K562 (cell line): Measurements from ENCODE around the gene SMG6. TPM values are rescaled to one million over a fixed set of nuclear protein-coding genes. Genes with fewer than 3 reads are reported as not detected.

Experiments used
- ATAC-seq: fragments of 200-7000 bp; cut with Tn5 transposase; 3 replicates; pipeline ENCODE4 v1.9.1; 2020; ENCODE audit warnings: moderate library complexity
- BruUV-seq: library from RNA; stranded (reverse); fragments of 400-500 nt; replicated peaks from 2 replicates; lab custom pipeline; 2021; lab: Mats Ljungman, UMichigan
- CTCF ChIA-PET: fragments of 300-600 bp; formaldehyde crosslinking; extraction: SDS; loops from one replicate; lab custom pipeline; 2021; ENCODE audit warnings: low intra/inter-chr PET ratio; lab: Yijun Ruan, JAX
- POLR2A ChIA-PET: fragments of 300-600, 350-650 bp; sonication (Branson Sonifier 250); formaldehyde crosslinking; extraction: SDS; loops from one replicate; lab custom pipeline; 2021; ENCODE audit warnings: antibody characterized with exemption, inconsistent platforms; lab: Yijun Ruan, JAX
- DNase-seq, 4 experiments: peaks; one replicate each; pipeline versions ENCODE4 v3.0.0 to v3.0.0-alpha.2; 2011 to 2018; ENCODE audit warnings: low spot score in 3 of 4, mixed read lengths in 3 of 4; ENCODE audit errors: extremely low read depth in 1 of 4
- FAIRE-seq: peaks from 2 replicates; lab custom pipeline; 2011; peaks lifted over from hg19 to GRCh38; lab: Jason Lieb, UNC
- H2AFZ ChIP-seq: 2 replicates; pipeline ENCODE4 v1.6.0; 2011; ENCODE audit warnings: low read depth, low read length, control low read depth, inconsistent platforms
- H3K27ac ChIP-seq: fragments of 200-600 bp; 3 replicates; pipeline ENCODE4 v1.8.0; 2011; ENCODE audit warnings: low read depth, mild to moderate bottlenecking, control low read depth, inconsistent platforms, low read length, moderate library complexity, mixed read lengths; ENCODE audit errors: extremely low read depth
- H3K27me3 ChIP-seq, 2 experiments: fragments of 300-600 bp in 1 of 2; 2 replicates in 1 of 2; 3 replicates in 1 of 2; pipeline versions ENCODE4 v1.6.0 to v1.8.0; 2011; ENCODE audit warnings: inconsistent platforms in 2 of 2, low read length in 2 of 2, mild to moderate bottlenecking in 1 of 2, mixed read lengths in 1 of 2, moderate library complexity in 1 of 2; ENCODE audit not compliant: control insufficient read depth in 2 of 2, insufficient read depth in 2 of 2
- H3K36me3 ChIP-seq: fragments of 300-600 bp; 3 replicates; pipeline ENCODE4 v1.8.0; 2011; ENCODE audit warnings: mild to moderate bottlenecking, low read length, inconsistent platforms; ENCODE audit not compliant: control insufficient read depth, insufficient read depth
- H3K4me1 ChIP-seq, 2 experiments: fragments of 200-600 bp in 1 of 2; replicated peaks in 1 of 2; 2 replicates in 1 of 2; 3 replicates in 1 of 2; pipeline versions ENCODE4 v1.5.1 to v1.8.0; 2011; ENCODE audit warnings: inconsistent platforms in 2 of 2, low read length in 2 of 2, mild to moderate bottlenecking in 1 of 2, mixed read lengths in 1 of 2, moderate library complexity in 1 of 2; ENCODE audit not compliant: control insufficient read depth in 2 of 2, insufficient read depth in 2 of 2
- H3K4me2 ChIP-seq: 2 replicates; pipeline ENCODE4 v1.6.1; 2011; ENCODE audit warnings: low read length, control low read depth, inconsistent platforms, mixed read lengths; ENCODE audit not compliant: insufficient read depth
- H3K4me3 ChIP-seq: fragments of 200-600 bp; sonication (generic), shearing (Covaris generic); 2 replicates; pipeline ENCODE4 v1.5.1; 2016; ENCODE audit warnings: control low read depth, inconsistent platforms
- H3K79me2 ChIP-seq: fragments of 200-600 bp; 3 replicates; pipeline ENCODE4 v1.8.0; 2011; ENCODE audit warnings: low read length, inconsistent platforms; ENCODE audit not compliant: control insufficient read depth, insufficient read depth
- H3K9ac ChIP-seq, 2 experiments: 2 replicates each; pipeline versions ENCODE4 v1.6.0 to v1.6.1; 2011; ENCODE audit warnings: low read depth in 2 of 2, low read length in 2 of 2, control low read depth in 1 of 2, inconsistent platforms in 1 of 2, mild to moderate bottlenecking in 1 of 2, mixed read lengths in 1 of 2; ENCODE audit not compliant: insufficient read depth in 1 of 2
- H3K9me1 ChIP-seq: one replicate; pipeline ENCODE4 v1.6.0; 2011; ENCODE audit warnings: inconsistent platforms, mild to moderate bottlenecking, low read length, moderate library complexity; ENCODE audit not compliant: control insufficient read depth, insufficient read depth
- H3K9me3 ChIP-seq: replicated peaks from 2 replicates; pipeline ENCODE4 v1.5.1; 2011; ENCODE audit warnings: low read depth, low read length, inconsistent platforms; ENCODE audit not compliant: control insufficient read depth, insufficient read depth
- H4K20me1 ChIP-seq: replicated peaks from 2 replicates; pipeline ENCODE4 v1.6.1; 2011; ENCODE audit warnings: low read length, inconsistent platforms, mixed read lengths; ENCODE audit not compliant: control insufficient read depth, insufficient read depth
- EP400 ChIP-seq: fragments of 450-650 bp; IDR thresholded peaks from 2 replicates; pipeline ENCODE4 v1.6.1; 2017; ENCODE audit warnings: antibody characterized with exemption, mild to moderate bottlenecking, moderate library complexity
- JUN ChIP-seq, 2 experiments: sonication (generic) in 1 of 2; formaldehyde crosslinking in 1 of 2; IDR thresholded peaks; 2 replicates each; pipeline versions ENCODE4 v1.6.1 to v1.8.0; 2012 to 2022; ENCODE audit warnings: borderline replicate concordance in 2 of 2, mild to moderate bottlenecking in 2 of 2, improper control_type of control experiment in 1 of 2, low read depth in 1 of 2, low read length in 1 of 2, missing genetic modification reagents in 1 of 2
- JUNB ChIP-seq: fragments of 450-650 bp; formaldehyde crosslinking; conservative IDR thresholded peaks from 2 replicates; pipeline ENCODE4 v1.4.0; 2020; ENCODE audit warnings: mild to moderate bottlenecking
- MAZ ChIP-seq, 2 experiments: fragments of 450-650 bp in 1 of 2; sonication (generic) in 1 of 2; formaldehyde crosslinking; IDR thresholded peaks in 1 of 2; conservative IDR thresholded peaks in 1 of 2; 2 replicates each; pipeline versions ENCODE4 v1.4.0 to v1.5.0; 2020; ENCODE audit warnings: mild to moderate bottlenecking in 1 of 2, missing genetic modification reagents in 1 of 2
- MCM2 ChIP-seq: fragments of 450-650 bp; IDR thresholded peaks from 2 replicates; pipeline ENCODE4 v1.6.1; 2017; ENCODE audit warnings: low read depth, mild to moderate bottlenecking
- MED1 ChIP-seq: sonication (generic); formaldehyde crosslinking; IDR thresholded peaks from 2 replicates; pipeline ENCODE4 v1.8.1; 2023; ENCODE audit warnings: missing genetic modification reagents, borderline replicate concordance
- MTF1 ChIP-seq: fragments of 250-450 bp; sonication (Bioruptor Pico); IDR thresholded peaks from 2 replicates; pipeline ENCODE4 v1.9.0; 2021; ENCODE audit warnings: moderate library complexity, mild to moderate bottlenecking, inconsistent platforms, borderline replicate concordance
- NCOR1 ChIP-seq: fragments of 450-650 bp; IDR thresholded peaks from 2 replicates; pipeline ENCODE4 v1.6.1; 2016; ENCODE audit warnings: mild to moderate bottlenecking, moderate library complexity
- PHF8 ChIP-seq: fragments of 200-600 bp; sonication (generic); IDR thresholded peaks from 2 replicates; pipeline ENCODE4 v1.6.1; 2012; ENCODE audit warnings: mixed run types, mild to moderate bottlenecking, inconsistent platforms, low read length, moderate library complexity, borderline replicate concordance
- POLR2G ChIP-seq: fragments of 200-400 bp; formaldehyde crosslinking; IDR thresholded peaks from 2 replicates; pipeline ENCODE4 v1.6.1; 2017; ENCODE audit warnings: low read depth, mild to moderate bottlenecking, antibody characterized with exemption, low read length, moderate library complexity
- RBM34 ChIP-seq: fragments of 200-400 bp; formaldehyde crosslinking; IDR thresholded peaks from 2 replicates; pipeline ENCODE4 v1.6.1; 2018; ENCODE audit warnings: low read length, borderline replicate concordance; ENCODE audit not compliant: insufficient read depth
- SOX6 ChIP-seq: fragments of 450-650 bp; IDR thresholded peaks from 2 replicates; pipeline ENCODE4 v1.6.1; 2014; ENCODE audit warnings: mild to moderate bottlenecking
- SP1 ChIP-seq: sonication (generic); formaldehyde crosslinking; IDR thresholded peaks from 2 replicates; pipeline ENCODE4 v1.8.1; 2022; ENCODE audit warnings: mild to moderate bottlenecking, missing genetic modification reagents
- XRCC4 ChIP-seq: IDR thresholded peaks from one replicate; pipeline ENCODE4 v1.6.1; 2011; ENCODE audit not compliant: insufficient read depth, insufficient read length; ENCODE audit errors: extremely low read depth
- ZFPM2 ChIP-seq: fragments of 250-450 bp; sonication (Bioruptor Pico); IDR thresholded peaks from 2 replicates; pipeline ENCODE4 v1.5.1; 2022; ENCODE audit warnings: mild to moderate bottlenecking
- ZNF668 ChIP-seq: fragments of 250-450 bp; sonication (Bioruptor Pico); IDR thresholded peaks from 2 replicates; pipeline ENCODE4 v1.8.0; 2022; ENCODE audit warnings: mild to moderate bottlenecking, inconsistent platforms
- WGBS: fragments of 100-300 bp; shearing (Covaris generic); methylation state at CpG from one replicate; pipeline ENCODE4 v1.1.6; 2016; ENCODE audit warnings: low coverage, mixed read lengths; ENCODE audit not compliant: insufficient coverage; ENCODE audit errors: missing lambda C conversion rate; 5-methylcytosine and 5-hydroxymethylcytosine counted together
- in situ Hi-C: fragments of 300-500 bp; cut with MboI; formaldehyde crosslinking; loops from 4 replicates; pipeline ENCODE4 v1.15.0; 2018; ENCODE audit warnings: inconsistent platforms, mixed read lengths
- intact Hi-C: fragments of 100-400 bp; cut with micrococcal nuclease; formaldehyde crosslinking; loops from 2 replicates; pipeline ENCODE4 v1.14.2; 2022
- polyA plus RNA-seq, 8 experiments: library from polyadenylated mRNA; depleted of rRNA in 4 of 8; stranded (reverse) in 5 of 8; unstranded in 3 of 8; fragments of >200 nt; fragmentation: Nextera tagmentation in 2 of 8; fragmentation: Illumina TruSeq in 1 of 8; extraction: Ambion mirVana in 2 of 8; extraction: Trizol in 1 of 8; gene quantifications; 2 replicates each; pipeline versions ENCODE4 v1.2.1 to v1.2.3, GENCODE V29; 2011 to 2014; ENCODE audit warnings: inconsistent platforms in 1 of 8, missing spikeins in 1 of 8
- total RNA-seq, 7 experiments: library from RNA; depleted of rRNA in 6 of 7; stranded (reverse); fragments of >200 nt in 6 of 7; fragmentation: Illumina TruSeq in 2 of 7; extraction: Trizol in 2 of 7; gene quantifications; 2 replicates each; pipeline versions ENCODE4 v1.2.1 to v1.2.3, GENCODE V29; 2011 to 2021; ENCODE audit warnings: low replicate concordance in 1 of 7
- TF ChIP-seq, protein P1 (sequence below): fragments of 450-650 bp; formaldehyde crosslinking; IDR thresholded peaks from 2 replicates; pipeline ENCODE4 v1.4.0; 2020; ENCODE audit warnings: mild to moderate bottlenecking

The SMG6 gene
- total and polyA plus RNA-seq, 9 of the 15 experiments (the other 6 are each of a cell fraction or from before 2014, with no cell fraction given) = 0.44 to 13.9 (median 6.0) TPM

DNA sequence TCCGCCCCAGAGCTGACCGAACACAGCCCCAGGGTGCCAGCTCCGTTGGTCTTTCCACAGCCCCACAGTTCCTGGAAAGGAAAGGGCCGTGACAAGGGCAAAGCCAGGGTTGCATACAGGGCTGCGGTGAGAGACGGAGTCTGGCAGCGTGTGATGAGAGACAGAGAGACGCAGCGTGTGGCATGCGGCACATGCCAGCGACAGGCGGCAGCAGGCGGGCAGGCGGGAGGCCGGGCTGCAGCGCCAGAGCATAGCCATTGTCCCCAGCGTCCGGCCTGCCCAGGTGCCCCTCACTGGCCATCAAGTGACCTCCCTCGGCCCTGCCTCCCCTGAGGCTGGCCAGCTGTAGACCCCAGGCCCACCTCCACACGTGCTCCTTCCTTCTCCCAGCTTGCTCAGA lies 287.1 kb downstream of the SMG6 start:
- Histone ChIP-seq H3K36me3 (no peaks in the 10 kb centered on the region), H3K9me1 (no peaks in the 10 kb centered on the region), H3K27me3 (peaks cover 36 to 89% of the 10 kb centered on the region in 2 experiments), H3K9me3 (no peaks in the 10 kb centered on the region), H3K9ac (no peak overlapping the region), H3K27ac (no peak overlapping the region), H3K79me2 (no peaks in the 10 kb centered on the region), H3K4me1 (peaks cover 0 to 7% of the 10 kb centered on the region in 2 experiments; a peak in 2 of 5 replicates), H4K20me1 (peaks cover 8% of the 10 kb centered on the region; the same call in 1 of the 2 replicates), H2AFZ (no peak overlapping the region), H3K4me3 (no peak overlapping the region), H3K4me2 (no peak overlapping the region)
- 3% methylated on average over 10 of the region's 20 CpGs for WGBS
- TF ChIP-seq XRCC4 = no peak
- TF ChIP-seq POLR2G = no peak
- TF ChIP-seq MTF1 (CRISPR knock-in tag) = no peak
- TF ChIP-seq EP400 = no peak
- TF ChIP-seq ZFPM2 (CRISPR knock-in tag) = no peak
- TF ChIP-seq PHF8 = no peak
- no peak for TF ChIP-seq MED1 (CRISPR knock-in tag)
- TF ChIP-seq SP1 (CRISPR knock-in tag) = no peak
- TF ChIP-seq SOX6 = no peak
- TF ChIP-seq, protein P1, sequence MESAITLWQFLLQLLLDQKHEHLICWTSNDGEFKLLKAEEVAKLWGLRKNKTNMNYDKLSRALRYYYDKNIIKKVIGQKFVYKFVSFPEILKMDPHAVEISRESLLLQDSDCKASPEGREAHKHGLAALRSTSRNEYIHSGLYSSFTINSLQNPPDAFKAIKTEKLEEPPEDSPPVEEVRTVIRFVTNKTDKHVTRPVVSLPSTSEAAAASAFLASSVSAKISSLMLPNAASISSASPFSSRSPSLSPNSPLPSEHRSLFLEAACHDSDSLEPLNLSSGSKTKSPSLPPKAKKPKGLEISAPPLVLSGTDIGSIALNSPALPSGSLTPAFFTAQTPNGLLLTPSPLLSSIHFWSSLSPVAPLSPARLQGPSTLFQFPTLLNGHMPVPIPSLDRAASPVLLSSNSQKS (CRISPR knock-in tag) = no peak
- TF ChIP-seq JUNB (CRISPR knock-in tag) = no peak
- no peak for TF ChIP-seq MCM2
- no peak for TF ChIP-seq NCOR1
- TF ChIP-seq ZNF668 (CRISPR knock-in tag) = no peak
- no peak for TF ChIP-seq MAZ (CRISPR knock-in tag; conservative IDR thresholded peaks at IDR 0.05 in 1 of 2, IDR thresholded peaks at IDR 0.05 in 1 of 2)
- TF ChIP-seq RBM34 = no peak
- no peak for TF ChIP-seq JUN (IDR thresholded peaks at IDR 0.05; ENCODE audit: borderline replicate concordance, low read depth, low read length)
- TF ChIP-seq JUN (CRISPR knock-in tag; IDR thresholded peaks at IDR 0.05; ENCODE audit: borderline replicate concordance) = no peak
- FAIRE-seq = no peak
- ChIA-PET CTCF (no interaction called here), POLR2A (no interaction called here)
- BruUV-seq = no TSS peak
- in situ Hi-C loops (no loop called here), intact Hi-C loops (no loop called here)
- DNase-seq = no peak
- no peak for ATAC-seq
